Cortex of kidney (tissue), 1 donor: ENCODE results near the gene STIM2.
"Not testable (repeated sequence)": the region's sequence is repeated elsewhere in the genome, so short reads cannot be mapped to it uniquely, and the experiment has no call there.

Experiments
- DNase-seq: peaks from one replicate; lab custom pipeline; 2025; lab: John Stamatoyannopoulos, UW

The STIM2 gene

GRCh38 chr4:26867914-26868684 lies 7.5 kb downstream of the STIM2 start:
- DNase-seq = no peak

GRCh38 chr4:26870576-26871262 lies 10.1 kb downstream of the STIM2 start:
- no peak for DNase-seq

- DNase-seq = no peak
These were observed 11.0 kb downstream of the STIM2 start for GRCh38 chr4:26871611-26872010.

GRCh38 chr4:26873391-26874026 lies 12.9 kb downstream of the STIM2 start:
- DNase-seq = no peak

- DNase-seq = no peak
These were observed 13.5 kb downstream of the STIM2 start for GRCh38 chr4:26874110-26874509.

- DNase-seq = no peak
These were observed 16.8 kb downstream of the STIM2 start for GRCh38 chr4:26877406-26877805.

GRCh38 chr4:26877961-26878360 lies 17.3 kb downstream of the STIM2 start:
- DNase-seq = no peak

GRCh38 chr4:26878794-26879391 lies 18.3 kb downstream of the STIM2 start:
- no peak for DNase-seq

- no peak for DNase-seq
These were observed 19.2 kb downstream of the STIM2 start for GRCh38 chr4:26879805-26880204.

- no peak for DNase-seq
These were observed 23.4 kb downstream of the STIM2 start for GRCh38 chr4:26884026-26884425.

- DNase-seq = no peak
These were observed 23.9 kb downstream of the STIM2 start for GRCh38 chr4:26884486-26884988.

GRCh38 chr4:26885912-26886274 lies 25.3 kb downstream of the STIM2 start:
- DNase-seq = no peak

GRCh38 chr4:26887143-26887542 lies 26.5 kb downstream of the STIM2 start:
- no peak for DNase-seq

GRCh38 chr4:26887809-26888208 lies 27.2 kb downstream of the STIM2 start:
- no peak for DNase-seq

GRCh38 chr4:26889356-26889755 lies 28.7 kb downstream of the STIM2 start:
- no peak for DNase-seq

- DNase-seq = no peak
These were observed 30.4 kb downstream of the STIM2 start for GRCh38 chr4:26891054-26891453.

GRCh38 chr4:26891867-26892266 lies 31.2 kb downstream of the STIM2 start:
- no peak for DNase-seq

- DNase-seq = no peak
These were observed 32.0 kb downstream of the STIM2 start for GRCh38 chr4:26892480-26893150.

GRCh38 chr4:26893491-26893890 lies 32.9 kb downstream of the STIM2 start:
- DNase-seq = no peak

- DNase-seq = not testable (repeated sequence)
These were observed 34.2 kb downstream of the STIM2 start for GRCh38 chr4:26894881-26895280.

GRCh38 chr4:26896636-26897035 lies 36.0 kb downstream of the STIM2 start:
- DNase-seq = no peak

- no peak for DNase-seq
These were observed 39.4 kb downstream of the STIM2 start for GRCh38 chr4:26899991-26900390.
